Upper lobe of left lung (tissue), 6 donors: ENCODE results near the gene FOXL3. TPM values are rescaled to one million over a fixed set of nuclear protein-coding genes. Genes with fewer than 3 reads are reported as not detected.

Source experiments
- ATAC-seq, 2 donors: fragments of 200-7000 bp; cut with Tn5 transposase; one replicate each; pipeline ENCODE4 v1.9.1; 2022; ENCODE audit warnings: mild to moderate bottlenecking in 2 of 2, moderate library complexity in 2 of 2; ENCODE audit not compliant: low FRiP score in 2 of 2
- DNase-seq, 2 donors: peaks; one replicate each; pipeline ENCODE4 v3.0.0-alpha.2; 2019 to 2020
- H3K27ac ChIP-seq, 4 donors: fragments of 200-600 bp; sonication (generic); one replicate each; pipeline ENCODE4 v1.5.1; 2016 to 2019
- H3K27me3 ChIP-seq, 4 donors: fragments of 200-600 bp; sonication (generic); one replicate each; pipeline ENCODE4 v1.5.1; 2017 to 2019
- H3K36me3 ChIP-seq, 4 donors: fragments of 200-600 bp; sonication (generic); one replicate each; pipeline ENCODE4 v1.5.1; 2016 to 2019
- H3K4me1 ChIP-seq, 4 donors: fragments of 200-600 bp; sonication (generic); one replicate each; pipeline ENCODE4 v1.5.1; 2018 to 2019
- H3K4me3 ChIP-seq, 4 donors: fragments of 200-600 bp; sonication (generic); one replicate each; pipeline ENCODE4 v1.5.1; 2017 to 2019; ENCODE audit warnings: mild to moderate bottlenecking in 2 of 4, moderate library complexity in 1 of 4
- H3K9me3 ChIP-seq, 4 donors: fragments of 200-600 bp; sonication (generic); one replicate each; pipeline ENCODE4 v1.5.1; 2018 to 2019
- CTCF ChIP-seq, 6 experiments: fragments of 450-650 bp in 4 of 6; fragments of 200-600 bp in 2 of 6; sonication (generic) in 2 of 6; IDR thresholded peaks; one replicate each; pipeline ENCODE4 v1.5.1; 2016 to 2019; ENCODE audit warnings: antibody characterized with exemption in 6 of 6
- EP300 ChIP-seq, 4 donors: sonication (generic); formaldehyde crosslinking; IDR thresholded peaks; one replicate each; pipeline ENCODE4 v1.5.1; 2017; ENCODE audit warnings: antibody characterized with exemption in 4 of 4, control low read depth in 2 of 4
- POLR2A ChIP-seq, 4 donors: fragments of 450-650 bp; IDR thresholded peaks; one replicate each; pipeline ENCODE4 v1.5.1; 2016 to 2017; ENCODE audit warnings: antibody characterized with exemption in 4 of 4, mild to moderate bottlenecking in 2 of 4
- POLR2AphosphoS5 ChIP-seq, 2 donors: sonication (generic); formaldehyde crosslinking; IDR thresholded peaks; one replicate each; pipeline ENCODE4 v1.5.1; 2017; ENCODE audit warnings: antibody characterized with exemption in 2 of 2
- WGBS, 2 donors: methylation state at CpG; one replicate each; pipeline ENCODE4 v1.1.5; 2017 to 2018; 5-methylcytosine and 5-hydroxymethylcytosine counted together
- total RNA-seq, 6 donors: library from RNA; depleted of rRNA in 4 of 6; stranded (reverse); fragments of >200 nt in 4 of 6; gene quantifications; one replicate each; pipeline versions ENCODE4 v1.1.0 to v1.2.1, GENCODE V29; 2016 to 2021
- donor health status: DM: no; HTN: no; CAD: no; lungs with moderate emphysema.
- donor health status: DM: no; HTN: yes; CAD: no; lungs with severe emphysema.

FOXL3 gene
- total RNA-seq, 6 donors from 2014 or later = not detected

GRCh38 chr7:291373-292092, 1.6 kb downstream of the FOXL3 start:
- Histone ChIP-seq H3K36me3 (no peaks in the 10 kb centered on the region), H3K9me3 (no peaks in the 10 kb centered on the region), H3K27me3 (peaks cover 0 to 22% (median 17%) of the 10 kb centered on the region in 4 donors), H3K4me3 (no peak overlapping the region), H3K27ac (no peak overlapping the region), H3K4me1 (peaks cover 0 to 33% (median 26%) of the 10 kb centered on the region in 4 donors)
- ATAC-seq = no peak
- 59 to 75% methylated on average over 14 to 21 of the region's 21 CpGs for WGBS, 2 donors
- peak in 1 of 2 donors; percentile 52 for DNase-seq
- TF ChIP-seq POLR2A (IDR thresholded peaks at IDR 0.05) = no peak
- no peak for TF ChIP-seq EP300 (IDR thresholded peaks at IDR 0.05)
- no peak for TF ChIP-seq POLR2AphosphoS5 (IDR thresholded peaks at IDR 0.05)
- no peak for TF ChIP-seq CTCF (IDR thresholded peaks at IDR 0.05)

GRCh38 chr7:292226-292625, 2.3 kb downstream of the FOXL3 start:
- peaks cover 0 to 33% (median 26%) of the 10 kb centered on the region in 4 donors for H3K4me1 ChIP-seq
- ATAC-seq (no peak), DNase-seq (no peak)
- H3K9me3 ChIP-seq = no peaks in the 10 kb centered on the region
- no peak overlapping the region for H3K4me3 ChIP-seq
- H3K36me3 ChIP-seq = no peaks in the 10 kb centered on the region
- H3K27me3 ChIP-seq = peaks cover 0 to 22% (median 17%) of the 10 kb centered on the region in 4 donors
- H3K27ac ChIP-seq = no peak overlapping the region
- TF ChIP-seq POLR2A (IDR thresholded peaks at IDR 0.05) = no peak
- no peak for TF ChIP-seq CTCF (IDR thresholded peaks at IDR 0.05)
- no peak for TF ChIP-seq EP300 (IDR thresholded peaks at IDR 0.05)
- TF ChIP-seq POLR2AphosphoS5 (IDR thresholded peaks at IDR 0.05) = no peak
- 63 to 77% methylated on average over 7 of the region's 7 CpGs for WGBS, 2 donors

GRCh38 chr7:292826-293225, 2.9 kb downstream of the FOXL3 start:
- H3K4me1 ChIP-seq = peaks cover 0 to 33% (median 26%) of the 10 kb centered on the region in 4 donors
- H3K9me3 ChIP-seq = no peaks in the 10 kb centered on the region
- TF ChIP-seq POLR2A (IDR thresholded peaks at IDR 0.05) (no peak), EP300 (IDR thresholded peaks at IDR 0.05) (no peak), CTCF (IDR thresholded peaks at IDR 0.05) (no peak), POLR2AphosphoS5 (IDR thresholded peaks at IDR 0.05) (no peak)
- H3K27ac ChIP-seq = no peak overlapping the region
- peaks cover 0 to 22% (median 17%) of the 10 kb centered on the region in 4 donors for H3K27me3 ChIP-seq
- 80 to 88% methylated on average over 14 to 15 of the region's 15 CpGs for WGBS, 2 donors
- ATAC-seq = no peak
- no peaks in the 10 kb centered on the region for H3K36me3 ChIP-seq
- peak in 1 of 2 donors; percentile 15 for DNase-seq
- no peak overlapping the region for H3K4me3 ChIP-seq

GRCh38 chr7:293681-294439, 3.9 kb downstream of the FOXL3 start:
- Histone ChIP-seq H3K27ac (no peak overlapping the region), H3K4me1 (peaks cover 0 to 33% (median 26%) of the 10 kb centered on the region in 4 donors), H3K36me3 (no peaks in the 10 kb centered on the region), H3K27me3 (peaks cover 0 to 22% (median 16%) of the 10 kb centered on the region in 4 donors), H3K4me3 (no peak overlapping the region), H3K9me3 (no peaks in the 10 kb centered on the region)
- no peak for ATAC-seq
- 81 to 83% methylated on average over 15 to 23 of the region's 23 CpGs for WGBS, 2 donors
- DNase-seq = peak in 1 of 2 donors; percentile 9
- TF ChIP-seq POLR2AphosphoS5 (IDR thresholded peaks at IDR 0.05) = no peak
- TF ChIP-seq CTCF (IDR thresholded peaks at IDR 0.05) = no peak
- no peak for TF ChIP-seq EP300 (IDR thresholded peaks at IDR 0.05)
- TF ChIP-seq POLR2A (IDR thresholded peaks at IDR 0.05) = no peak
